ENCODE results near the gene ALPL.
A peak's percentile ranks its signal among the peaks of the same experiment; 100 is the strongest.

Gene ALPL

GRCh38 chr1:21506804-21507203 is 2.4 kb upstream of the ALPL start:
- Histone ChIP-seq H3K36me3 (ENCODE audit: control insufficient read depth in 5 of 5, insufficient read depth in 5 of 5, low read length in 5 of 5) (no peaks in the 10 kb centered on the region), H3K9me3 (ENCODE audit: control insufficient read depth in 5 of 5, low read length in 5 of 5) (no peaks in the 10 kb centered on the region), H3K27ac (ENCODE audit: low read depth, low read length) (no peak overlapping the region), H3K9ac (ENCODE audit: low read length in 5 of 5) (no peak overlapping the region), H3K4me1 (ENCODE audit: control insufficient read depth in 5 of 5, insufficient read depth in 5 of 5, low read length in 5 of 5) (peaks cover 6 to 35% (median 30%) of the 10 kb centered on the region in 5 donors), H3K4me3 (ENCODE audit: low read depth in 1 of 5, low read length in 5 of 5) (no peak overlapping the region), H3K27me3 (ENCODE audit: control insufficient read depth in 5 of 5, insufficient read depth in 4 of 5, low read length in 5 of 5) (peaks cover 3 to 37% (median 16%) of the 10 kb centered on the region in 5 donors)

GRCh38 chr1:21507511-21508270 is 1.5 kb upstream of the ALPL start:
- H3K36me3 ChIP-seq (ENCODE audit: control insufficient read depth in 5 of 5, insufficient read depth in 5 of 5, low read length in 5 of 5) = no peaks in the 10 kb centered on the region
- H3K4me3 ChIP-seq (ENCODE audit: low read depth in 1 of 5, low read length in 5 of 5) = no peak overlapping the region
- no peaks in the 10 kb centered on the region for H3K9me3 ChIP-seq (ENCODE audit: control insufficient read depth in 5 of 5, low read length in 5 of 5)
- H3K27me3 ChIP-seq (ENCODE audit: control insufficient read depth in 5 of 5, insufficient read depth in 4 of 5, low read length in 5 of 5) = peaks cover 3 to 37% (median 16%) of the 10 kb centered on the region in 5 donors
- no peak overlapping the region for H3K9ac ChIP-seq (ENCODE audit: low read length in 5 of 5)
- H3K4me1 ChIP-seq (ENCODE audit: control insufficient read depth in 5 of 5, insufficient read depth in 5 of 5, low read length in 5 of 5) = peaks cover 6 to 40% (median 31%) of the 10 kb centered on the region in 5 donors
- no peak overlapping the region for H3K27ac ChIP-seq (ENCODE audit: low read depth, low read length)

GRCh38 chr1:21508580-21509350 is 458 bp upstream of the ALPL start:
- Histone ChIP-seq H3K36me3 (ENCODE audit: control insufficient read depth in 5 of 5, insufficient read depth in 5 of 5, low read length in 5 of 5) (no peaks in the 10 kb centered on the region), H3K27me3 (ENCODE audit: control insufficient read depth in 5 of 5, insufficient read depth in 4 of 5, low read length in 5 of 5) (peaks cover 3 to 37% (median 16%) of the 10 kb centered on the region in 5 donors), H3K4me3 (ENCODE audit: low read depth in 1 of 5, low read length in 5 of 5) (peak overlapping the region in 4 of 5 donors; percentile 25 to 45 (median 36)), H3K9ac (ENCODE audit: low read length in 5 of 5) (peak overlapping the region in 2 of 5 donors; percentile 14 to 60), H3K27ac (ENCODE audit: low read depth, low read length) (no peak overlapping the region), H3K4me1 (ENCODE audit: control insufficient read depth in 5 of 5, insufficient read depth in 5 of 5, low read length in 5 of 5) (peaks cover 6 to 40% (median 31%) of the 10 kb centered on the region in 5 donors), H3K9me3 (ENCODE audit: control insufficient read depth in 5 of 5, low read length in 5 of 5) (no peaks in the 10 kb centered on the region)

- peak overlapping the region in 1 of 5 donors; percentile 44 for H3K4me3 ChIP-seq (ENCODE audit: low read depth in 1 of 5, low read length in 5 of 5)
- H3K9me3 ChIP-seq (ENCODE audit: control insufficient read depth in 5 of 5, low read length in 5 of 5) = no peaks in the 10 kb centered on the region
- H3K4me1 ChIP-seq (ENCODE audit: control insufficient read depth in 5 of 5, insufficient read depth in 5 of 5, low read length in 5 of 5) = peaks cover 6 to 40% (median 31%) of the 10 kb centered on the region in 5 donors
- no peak overlapping the region for H3K9ac ChIP-seq (ENCODE audit: low read length in 5 of 5)
- no peaks in the 10 kb centered on the region for H3K36me3 ChIP-seq (ENCODE audit: control insufficient read depth in 5 of 5, insufficient read depth in 5 of 5, low read length in 5 of 5)
- H3K27me3 ChIP-seq (ENCODE audit: control insufficient read depth in 5 of 5, insufficient read depth in 4 of 5, low read length in 5 of 5) = peaks cover 0 to 33% (median 12%) of the 10 kb centered on the region in 5 donors
- H3K27ac ChIP-seq (ENCODE audit: low read depth, low read length) = no peak overlapping the region
Observed at GRCh38 chr1:21510113-21510493, 880 bp downstream of the ALPL start.

- H3K36me3 ChIP-seq (ENCODE audit: control insufficient read depth in 5 of 5, insufficient read depth in 5 of 5, low read length in 5 of 5) = no peaks in the 10 kb centered on the region
- peak overlapping the region; percentile 10 for H3K27ac ChIP-seq (ENCODE audit: low read depth, low read length)
- peak overlapping the region in 1 of 5 donors; percentile 17 for H3K4me3 ChIP-seq (ENCODE audit: low read depth in 1 of 5, low read length in 5 of 5)
- H3K9me3 ChIP-seq (ENCODE audit: control insufficient read depth in 5 of 5, low read length in 5 of 5) = no peaks in the 10 kb centered on the region
- H3K27me3 ChIP-seq (ENCODE audit: control insufficient read depth in 5 of 5, insufficient read depth in 4 of 5, low read length in 5 of 5) = peaks cover 0 to 30% (median 12%) of the 10 kb centered on the region in 5 donors
- peaks cover 6 to 40% (median 31%) of the 10 kb centered on the region in 5 donors for H3K4me1 ChIP-seq (ENCODE audit: control insufficient read depth in 5 of 5, insufficient read depth in 5 of 5, low read length in 5 of 5)
- H3K9ac ChIP-seq (ENCODE audit: low read length in 5 of 5) = peak overlapping the region in 2 of 5 donors; percentile 3 to 10
Observed at GRCh38 chr1:21510885-21511578, 1.8 kb downstream of the ALPL start.

- peaks cover 6 to 40% (median 31%) of the 10 kb centered on the region in 5 donors for H3K4me1 ChIP-seq (ENCODE audit: control insufficient read depth in 5 of 5, insufficient read depth in 5 of 5, low read length in 5 of 5)
- H3K27ac ChIP-seq (ENCODE audit: low read depth, low read length) = peak overlapping the region; percentile 10
- H3K27me3 ChIP-seq (ENCODE audit: control insufficient read depth in 5 of 5, insufficient read depth in 4 of 5, low read length in 5 of 5) = peaks cover 0 to 28% (median 10%) of the 10 kb centered on the region in 5 donors
- H3K4me3 ChIP-seq (ENCODE audit: low read depth in 1 of 5, low read length in 5 of 5) = peak overlapping the region in 1 of 5 donors; percentile 17
- peak overlapping the region in 3 of 5 donors; percentile 3 to 10 (median 9) for H3K9ac ChIP-seq (ENCODE audit: low read length in 5 of 5)
- no peaks in the 10 kb centered on the region for H3K9me3 ChIP-seq (ENCODE audit: control insufficient read depth in 5 of 5, low read length in 5 of 5)
- no peaks in the 10 kb centered on the region for H3K36me3 ChIP-seq (ENCODE audit: control insufficient read depth in 5 of 5, insufficient read depth in 5 of 5, low read length in 5 of 5)
Observed at GRCh38 chr1:21511579-21512522, 2.6 kb downstream of the ALPL start.

GRCh38 chr1:21514245-21514644 is 5.0 kb downstream of the ALPL start:
- no peak overlapping the region for H3K27ac ChIP-seq (ENCODE audit: low read depth, low read length)
- no peaks in the 10 kb centered on the region for H3K9me3 ChIP-seq (ENCODE audit: control insufficient read depth in 5 of 5, low read length in 5 of 5)
- peaks cover 4 to 32% (median 25%) of the 10 kb centered on the region in 5 donors for H3K4me1 ChIP-seq (ENCODE audit: control insufficient read depth in 5 of 5, insufficient read depth in 5 of 5, low read length in 5 of 5)
- H3K4me3 ChIP-seq (ENCODE audit: low read depth in 1 of 5, low read length in 5 of 5) = no peak overlapping the region
- H3K9ac ChIP-seq (ENCODE audit: low read length in 5 of 5) = no peak overlapping the region
- H3K27me3 ChIP-seq (ENCODE audit: control insufficient read depth in 5 of 5, insufficient read depth in 4 of 5, low read length in 5 of 5) = peaks cover 0 to 10% (median 0%) of the 10 kb centered on the region in 5 donors
- H3K36me3 ChIP-seq (ENCODE audit: control insufficient read depth in 5 of 5, insufficient read depth in 5 of 5, low read length in 5 of 5) = no peaks in the 10 kb centered on the region

GRCh38 chr1:21517161-21517589 is 8.0 kb downstream of the ALPL start:
- Histone ChIP-seq H3K9ac (ENCODE audit: low read length in 5 of 5) (no peak overlapping the region), H3K4me3 (ENCODE audit: low read depth in 1 of 5, low read length in 5 of 5) (no peak overlapping the region), H3K27ac (ENCODE audit: low read depth, low read length) (no peak overlapping the region), H3K36me3 (ENCODE audit: control insufficient read depth in 5 of 5, insufficient read depth in 5 of 5, low read length in 5 of 5) (no peaks in the 10 kb centered on the region), H3K4me1 (ENCODE audit: control insufficient read depth in 5 of 5, insufficient read depth in 5 of 5, low read length in 5 of 5) (peaks cover 0 to 9% (median 2%) of the 10 kb centered on the region in 5 donors), H3K9me3 (ENCODE audit: control insufficient read depth in 5 of 5, low read length in 5 of 5) (no peaks in the 10 kb centered on the region), H3K27me3 (ENCODE audit: control insufficient read depth in 5 of 5, insufficient read depth in 4 of 5, low read length in 5 of 5) (no peaks in the 10 kb centered on the region)
